ENCODE data around the gene BEX4.
"Not testable (repeated sequence)": the region's sequence is repeated elsewhere in the genome, so short reads cannot be mapped to it uniquely, and the experiment has no call there.

BEX4 gene, protein sequence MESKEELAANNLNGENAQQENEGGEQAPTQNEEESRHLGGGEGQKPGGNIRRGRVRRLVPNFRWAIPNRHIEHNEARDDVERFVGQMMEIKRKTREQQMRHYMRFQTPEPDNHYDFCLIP

GRCh38 chrX:103214870-103215424 lies at the start of gene BEX4:
Gene BEX4, plus strand, starts transcription at chrX:103215108. Its CDS starts 1,046 bp downstream, at chrX:103216154.
- DNase-seq, result peak; percentile 87

GRCh38 chrX:103170216-103170615 lies 44.7 kb upstream of the BEX4 start:
- no peak for DNase-seq

DNA sequence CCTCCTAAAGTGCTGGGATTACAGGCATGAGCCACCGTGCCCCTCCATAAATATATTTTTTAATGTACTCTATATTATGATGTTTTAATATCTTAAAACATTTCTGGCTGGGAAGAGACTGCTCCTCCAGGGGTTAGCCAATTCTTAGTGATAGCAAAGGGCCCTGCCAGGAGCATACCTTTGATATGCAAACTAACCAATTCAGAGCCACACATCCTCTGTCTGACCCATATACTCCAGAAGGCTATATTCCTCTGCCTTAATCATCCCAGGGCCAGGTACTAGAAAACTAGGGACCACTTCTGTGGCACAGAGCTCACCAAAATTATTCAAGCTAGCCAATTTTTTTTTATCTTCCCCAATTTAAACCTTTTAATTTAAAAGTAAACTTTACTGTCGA lies 43.6 kb upstream of the BEX4 start:
- DNase-seq, result no peak

DNA sequence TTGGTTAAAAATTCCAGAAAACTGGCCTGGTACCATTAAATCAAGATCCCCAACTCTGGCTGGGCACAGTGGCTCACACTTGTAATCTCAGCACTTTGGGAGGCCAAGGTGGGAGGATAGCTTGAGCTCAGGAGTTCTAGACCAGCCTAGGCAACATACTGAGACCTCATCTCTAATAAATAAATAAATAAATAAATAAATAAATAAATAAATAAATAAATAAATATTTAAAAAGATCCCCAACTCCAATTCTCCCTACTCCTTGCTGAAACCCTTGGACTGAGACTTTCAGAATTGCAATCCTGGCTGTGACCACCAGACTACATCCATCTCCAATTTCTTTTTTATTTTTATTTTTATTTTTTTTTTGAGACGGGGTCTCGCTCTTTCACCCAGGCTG lies 39.7 kb upstream of the BEX4 start:
- not testable (repeated sequence) for DNase-seq

- peak; percentile 68 for DNase-seq
Measured at GRCh38 chrX:103175944-103176753, 38.8 kb upstream of the BEX4 start.

GRCh38 chrX:103177556-103177955 lies 37.4 kb upstream of the BEX4 start:
- no peak for DNase-seq

- DNase-seq, result no peak
Measured at GRCh38 chrX:103183912-103184311, 31.0 kb upstream of the BEX4 start.

- DNase-seq, result no peak
Measured at GRCh38 chrX:103187953-103188475, 26.9 kb upstream of the BEX4 start.

DNA sequence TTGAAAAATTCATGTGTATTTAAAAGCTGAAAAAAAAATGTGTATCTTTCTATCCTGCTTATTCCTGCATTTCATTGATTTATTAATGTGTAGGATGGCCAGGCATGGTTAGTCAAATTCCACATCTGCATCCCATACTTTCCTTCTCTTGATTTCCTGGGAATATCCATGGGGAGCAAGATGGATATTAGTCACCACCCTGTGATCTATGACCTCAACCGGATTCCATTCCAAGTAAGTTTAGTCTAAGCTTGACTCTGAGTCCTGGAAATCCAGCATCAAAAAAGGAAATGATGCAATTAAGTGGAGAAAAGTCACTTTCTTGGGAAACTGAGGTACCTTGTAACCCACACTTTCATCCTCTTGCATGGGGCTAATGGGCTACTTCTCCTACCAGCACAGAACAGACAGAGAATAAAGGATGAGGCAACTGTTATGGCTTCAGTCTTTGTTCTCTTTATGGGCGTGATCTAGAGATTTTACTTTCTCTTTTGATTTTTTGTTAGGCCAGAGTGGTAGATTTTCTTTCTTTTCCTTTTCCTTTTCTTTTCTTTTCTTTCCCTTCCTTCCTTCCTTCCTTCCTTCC lies 17.1 kb upstream of the BEX4 start:
- no peak for DNase-seq

GRCh38 chrX:103198668-103199067 lies 16.2 kb upstream of the BEX4 start:
- not testable (repeated sequence) for DNase-seq

GRCh38 chrX:103201041-103201440 lies 13.9 kb upstream of the BEX4 start:
- DNase-seq, result no peak

GRCh38 chrX:103210056-103210455 lies 4.9 kb upstream of the BEX4 start:
- no peak for DNase-seq

GRCh38 chrX:103211012-103211715 lies 3.7 kb upstream of the BEX4 start:
- DNase-seq, result peak; percentile 65

DNA sequence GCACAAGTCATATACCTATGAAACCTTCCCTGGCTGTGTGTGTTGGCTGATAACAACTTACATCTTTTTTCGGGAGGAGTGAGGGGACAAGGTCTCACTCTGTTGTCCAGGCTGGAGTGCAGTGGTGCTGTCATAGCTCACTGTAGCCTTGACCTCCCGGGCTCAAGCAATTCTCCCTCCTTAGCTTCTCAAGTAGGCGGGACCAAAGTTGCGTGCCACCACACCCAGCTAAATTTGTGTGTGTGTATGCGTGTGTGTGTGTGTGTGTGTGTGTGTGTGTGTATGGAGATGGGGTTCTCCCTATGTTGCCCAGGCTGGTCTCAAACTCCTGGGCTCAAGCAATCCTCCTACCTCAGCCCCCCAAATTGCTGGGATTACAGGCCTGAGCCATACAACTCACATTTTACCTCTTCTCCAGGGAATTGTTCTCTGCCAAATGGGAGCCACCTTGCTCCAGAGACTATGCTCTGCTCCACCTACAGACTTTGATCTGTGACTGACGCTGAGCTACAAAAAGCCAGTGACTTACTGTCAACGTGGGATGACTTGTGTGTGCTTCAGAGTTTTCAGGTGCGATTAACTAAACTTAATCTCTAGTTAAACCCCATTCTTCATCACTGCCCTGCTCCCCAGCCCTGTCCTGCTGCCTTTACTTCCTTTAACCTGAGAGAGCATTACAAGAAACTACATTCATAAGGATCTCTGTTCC lies 2.0 kb upstream of the BEX4 start:
- DNase-seq, result no peak

GRCh38 chrX:103215425-103215991 lies 600 bp downstream of the BEX4 start:
- peak; percentile 57 for DNase-seq

- DNase-seq, result no peak
Measured at GRCh38 chrX:103220511-103221323, 5.8 kb downstream of the BEX4 start.

DNA sequence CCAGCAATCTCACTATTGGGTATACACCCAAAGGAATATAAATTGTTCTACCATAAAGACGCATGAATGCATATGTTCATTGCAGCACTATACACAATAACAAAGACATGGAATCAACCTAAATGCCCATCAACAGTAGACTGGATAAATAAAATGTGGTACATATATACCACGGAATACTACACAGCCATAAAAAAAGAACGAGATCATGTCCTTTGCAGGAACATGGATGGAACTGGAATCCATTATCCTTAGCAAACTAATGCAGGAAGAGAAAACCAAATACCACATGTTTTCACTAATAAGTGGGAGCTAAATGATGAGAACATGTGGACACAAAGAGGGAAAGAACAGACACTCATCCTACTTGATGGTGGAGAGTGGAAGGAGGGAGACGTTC lies 11.0 kb downstream of the BEX4 start:
- DNase-seq, result not testable (repeated sequence)

DNA sequence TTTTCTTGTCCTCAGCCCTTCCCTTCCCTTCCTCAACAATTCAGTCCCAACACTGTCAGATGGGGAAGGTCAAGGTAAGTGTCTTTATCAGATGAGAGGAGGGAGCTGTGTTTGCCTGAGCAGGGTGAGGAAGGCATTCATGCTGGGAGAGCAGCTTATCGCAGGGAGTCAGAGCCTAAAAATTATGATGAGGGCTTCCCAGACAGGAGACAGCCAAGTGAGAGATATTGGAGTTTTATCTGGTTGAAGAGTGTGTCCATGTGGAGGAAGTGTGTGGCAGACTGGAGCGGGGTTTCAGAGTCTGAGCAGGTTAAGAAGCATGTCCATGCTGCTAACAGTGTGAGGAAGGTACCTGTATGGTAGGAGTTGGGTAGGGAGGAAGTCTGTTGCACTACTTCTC lies 18.4 kb downstream of the BEX4 start:
- no peak for DNase-seq

- no peak for DNase-seq
Measured at GRCh38 chrX:103234869-103235268, 20.0 kb downstream of the BEX4 start.

GRCh38 chrX:103235608-103236007 lies 20.7 kb downstream of the BEX4 start:
- not testable (repeated sequence) for DNase-seq

DNA sequence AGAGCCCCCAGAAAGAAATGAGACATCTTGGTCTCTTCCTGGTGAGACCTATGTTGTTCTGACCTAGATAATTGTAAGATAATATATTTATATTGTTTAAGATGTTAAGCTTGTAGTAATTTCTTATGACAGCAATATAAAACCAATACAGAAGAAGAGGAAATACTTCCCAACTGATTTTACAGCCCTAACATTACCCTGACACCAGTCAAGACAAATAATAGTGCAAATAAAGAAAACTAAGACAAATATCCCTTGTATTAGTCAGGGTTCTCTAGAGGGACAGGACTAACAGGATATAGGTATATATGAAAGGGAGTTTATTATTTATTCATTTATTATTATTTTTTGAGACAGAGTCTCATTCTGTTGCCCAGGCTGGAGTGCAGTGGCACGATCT lies 21.4 kb downstream of the BEX4 start:
- DNase-seq, result no peak

All from CD4-positive, alpha-beta T cell treated with Interleukin-17A for 4 hours (primary cell).